WI38 (cell line): Measurements from ENCODE around the gene RPS6KA3.
"Not testable (repeated sequence)": the region's sequence is repeated elsewhere in the genome, so short reads cannot be mapped to it uniquely, and the experiment has no call there.

ENCODE experiments used
- H3K4me3 ChIP-seq: 2 replicates; pipeline ENCODE4 v1.5.1; 2011; ENCODE audit warnings: low read depth, mild to moderate bottlenecking, control low read depth, low read length
- TF ChIP-seq, protein P1 (sequence below): IDR thresholded peaks from 2 replicates; pipeline ENCODE4 v1.5.1; 2012; ENCODE audit warnings: low read depth, mild to moderate bottlenecking, control low read depth, low read length

RPS6KA3 gene

DNA sequence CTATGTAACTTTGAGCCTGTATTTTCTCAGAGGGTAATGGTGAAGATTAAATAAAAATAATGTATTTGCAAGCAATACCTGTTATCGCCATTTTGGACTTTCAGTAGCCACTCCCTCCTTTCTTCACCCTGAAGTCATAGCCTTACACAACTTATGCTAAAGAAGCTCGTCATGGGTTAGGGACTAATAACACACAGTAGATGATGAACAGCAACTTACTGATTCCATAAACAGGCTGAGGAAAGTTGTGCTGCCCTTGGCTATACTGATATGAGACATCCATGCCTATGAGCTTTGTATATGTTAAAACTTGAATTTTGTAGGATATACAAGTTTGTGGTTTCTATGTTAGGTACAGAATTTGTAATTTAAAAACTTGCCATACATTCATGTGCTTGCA lies 93.4 kb downstream of the RPS6KA3 start:
- H3K4me3 ChIP-seq, result no peak overlapping the region
- TF ChIP-seq, protein P1, sequence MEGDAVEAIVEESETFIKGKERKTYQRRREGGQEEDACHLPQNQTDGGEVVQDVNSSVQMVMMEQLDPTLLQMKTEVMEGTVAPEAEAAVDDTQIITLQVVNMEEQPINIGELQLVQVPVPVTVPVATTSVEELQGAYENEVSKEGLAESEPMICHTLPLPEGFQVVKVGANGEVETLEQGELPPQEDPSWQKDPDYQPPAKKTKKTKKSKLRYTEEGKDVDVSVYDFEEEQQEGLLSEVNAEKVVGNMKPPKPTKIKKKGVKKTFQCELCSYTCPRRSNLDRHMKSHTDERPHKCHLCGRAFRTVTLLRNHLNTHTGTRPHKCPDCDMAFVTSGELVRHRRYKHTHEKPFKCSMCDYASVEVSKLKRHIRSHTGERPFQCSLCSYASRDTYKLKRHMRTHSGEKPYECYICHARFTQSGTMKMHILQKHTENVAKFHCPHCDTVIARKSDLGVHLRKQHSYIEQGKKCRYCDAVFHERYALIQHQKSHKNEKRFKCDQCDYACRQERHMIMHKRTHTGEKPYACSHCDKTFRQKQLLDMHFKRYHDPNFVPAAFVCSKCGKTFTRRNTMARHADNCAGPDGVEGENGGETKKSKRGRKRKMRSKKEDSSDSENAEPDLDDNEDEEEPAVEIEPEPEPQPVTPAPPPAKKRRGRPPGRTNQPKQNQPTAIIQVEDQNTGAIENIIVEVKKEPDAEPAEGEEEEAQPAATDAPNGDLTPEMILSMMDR, result no peak

DNA sequence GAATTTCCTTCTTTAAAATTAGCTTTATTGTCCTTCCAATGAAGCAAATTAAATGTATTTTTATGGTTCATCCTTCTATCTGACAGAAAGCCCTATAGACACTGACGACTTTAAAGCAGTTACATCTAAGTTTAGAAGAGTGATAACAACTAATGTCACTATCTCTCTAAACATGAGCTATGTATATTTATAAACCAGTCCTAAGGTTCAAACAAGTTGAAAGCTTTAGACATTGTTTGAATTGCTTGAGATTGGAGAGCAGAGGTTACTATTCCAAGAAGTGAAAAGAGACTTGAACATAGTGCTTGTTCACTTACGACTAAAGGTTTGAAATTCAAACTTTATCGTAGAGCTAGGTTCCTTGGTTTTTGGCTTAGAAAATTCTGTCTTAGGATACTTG lies 94.8 kb downstream of the RPS6KA3 start:
- no peak overlapping the region for H3K4me3 ChIP-seq
- TF ChIP-seq, protein P1, result no peak

DNA sequence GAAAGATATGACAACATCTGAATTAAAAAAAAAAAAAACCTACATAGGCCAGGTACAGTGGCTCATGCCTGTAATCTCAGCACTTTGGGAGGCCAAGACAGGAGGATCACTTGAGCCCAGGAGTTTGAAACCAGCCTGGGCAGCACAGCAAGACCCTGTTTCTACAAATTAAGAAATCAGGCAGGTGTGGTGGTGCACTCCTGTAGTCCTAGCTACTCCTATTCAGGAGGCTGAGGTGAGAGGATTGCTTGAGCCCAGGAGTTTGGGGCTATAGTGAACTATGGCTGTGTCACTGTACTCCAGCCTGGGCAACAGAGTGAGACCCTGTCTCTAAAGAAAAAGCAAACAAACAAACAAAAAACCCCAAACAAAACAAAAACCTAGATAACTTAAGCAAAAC lies 104.2 kb downstream of the RPS6KA3 start:
- H3K4me3 ChIP-seq, result not testable (repeated sequence)

DNA sequence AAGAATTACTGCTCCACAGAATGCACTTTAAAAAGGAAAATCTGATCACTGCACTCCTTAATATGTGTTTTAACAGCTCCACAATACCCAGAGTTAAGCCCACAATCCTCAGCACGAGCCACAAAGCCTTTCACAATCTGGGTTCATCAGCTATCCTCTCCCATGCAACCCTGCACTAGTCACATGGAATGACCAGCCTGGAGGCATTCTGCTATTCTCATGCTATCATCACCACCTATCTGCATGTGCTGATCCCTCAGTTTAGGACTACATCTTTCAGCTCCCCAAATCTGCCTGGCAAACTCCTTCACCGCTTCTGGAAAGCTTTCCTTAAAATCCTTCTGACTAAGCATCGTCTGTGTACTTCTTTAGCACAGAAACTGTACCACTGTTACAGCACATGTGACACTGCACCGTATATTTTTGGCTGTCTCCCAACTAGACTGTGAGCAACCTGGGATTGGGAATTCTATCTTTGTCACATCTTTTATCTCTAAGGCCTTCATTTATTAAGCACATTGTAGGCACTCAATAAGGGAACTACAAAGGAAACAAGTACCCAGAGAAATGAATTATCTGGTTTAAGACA lies 106.8 kb downstream of the RPS6KA3 start:
- TF ChIP-seq, protein P1, result no peak
- H3K4me3 ChIP-seq, result no peak overlapping the region

DNA sequence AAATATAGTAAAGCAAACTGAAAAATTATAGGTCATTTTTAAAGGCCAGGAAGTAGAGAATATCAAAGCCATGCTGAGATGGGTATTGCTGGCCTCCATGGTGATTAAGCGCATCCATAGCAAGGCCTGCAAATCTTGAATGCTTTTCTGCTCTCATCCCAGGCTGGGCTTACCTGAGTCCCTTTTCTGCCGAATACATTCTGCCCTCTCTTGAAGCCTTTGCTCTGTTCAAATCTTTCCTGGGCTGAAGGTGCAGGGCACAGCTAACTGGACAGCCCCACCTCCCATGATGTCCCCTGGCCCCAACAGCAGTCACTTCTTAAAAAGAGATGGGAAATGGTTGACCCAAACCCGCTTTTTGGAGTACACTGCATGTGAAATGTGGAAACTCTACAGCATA lies 115.0 kb downstream of the RPS6KA3 start:
- TF ChIP-seq, protein P1, result no peak
- H3K4me3 ChIP-seq, result no peak overlapping the region

DNA sequence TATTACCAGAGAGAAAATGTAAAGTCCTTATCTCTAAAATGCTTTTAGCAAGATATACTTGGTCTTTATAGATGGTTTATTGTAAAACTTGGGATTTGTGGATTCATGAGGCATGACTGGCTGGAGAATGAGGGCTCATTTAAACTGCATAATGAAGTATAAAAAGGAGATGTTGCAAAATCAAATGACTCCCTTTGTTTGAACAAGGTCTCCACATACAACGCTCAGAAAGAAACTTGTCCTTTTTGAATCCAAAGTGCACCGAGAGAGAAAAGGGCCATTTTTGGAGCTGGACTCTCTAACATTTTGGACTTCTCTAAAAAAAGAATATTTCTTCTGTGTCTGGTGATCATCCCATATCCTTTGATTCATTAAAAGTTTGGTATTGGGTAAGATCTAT lies 117.4 kb downstream of the RPS6KA3 start:
- H3K4me3 ChIP-seq, result no peak overlapping the region
- TF ChIP-seq, protein P1, result no peak

DNA sequence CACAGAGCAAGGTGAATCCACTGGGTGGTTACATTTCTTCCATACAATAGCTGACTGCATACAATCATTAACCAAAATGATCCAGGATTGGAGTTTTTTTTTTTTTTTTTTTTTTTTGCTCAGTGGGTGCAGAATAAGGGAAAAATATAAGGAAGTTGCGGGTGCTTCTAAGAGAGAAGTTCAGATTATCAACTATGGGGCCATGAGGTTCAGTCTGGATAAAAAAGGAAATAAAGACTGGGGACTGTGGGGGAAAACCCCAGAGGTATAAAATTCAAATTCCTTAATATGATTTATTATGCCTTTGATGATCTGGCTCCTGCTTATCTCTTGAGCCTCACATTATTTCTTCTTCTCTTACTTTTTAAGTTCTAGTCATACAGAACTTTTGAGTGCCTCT lies 119.1 kb downstream of the RPS6KA3 start:
- TF ChIP-seq, protein P1, result no peak
- H3K4me3 ChIP-seq, result no peak overlapping the region

DNA sequence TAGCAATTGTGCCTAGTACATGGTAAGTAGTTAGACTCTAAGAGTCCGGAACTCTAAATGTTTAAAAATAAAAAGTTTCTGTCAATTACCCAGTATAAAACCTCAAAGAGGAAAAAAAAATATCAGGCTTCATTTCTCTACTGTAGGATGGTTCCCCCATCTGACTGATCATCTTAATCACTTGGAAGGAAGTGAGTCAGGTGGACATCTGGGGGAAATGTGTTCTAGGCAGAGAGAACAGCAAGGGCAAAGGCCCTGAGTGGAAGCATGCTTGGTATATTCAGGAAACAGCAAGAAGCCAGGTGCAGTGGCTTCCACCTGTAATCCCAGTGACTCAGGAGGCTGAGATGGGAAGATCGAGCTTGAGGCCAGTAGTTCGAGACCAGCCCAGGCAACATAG lies 122.2 kb downstream of the RPS6KA3 start:
- TF ChIP-seq, protein P1, result no peak

More for the DNA sequence above, 122.2 kb downstream of the RPS6KA3 start:
- H3K4me3 ChIP-seq, result no peak overlapping the region
